ENCODE data around the gene ANKDD1B. TPM values are rescaled to one million over a fixed set of nuclear protein-coding genes. Genes with fewer than 3 reads are reported as not detected.
"Not testable (repeated sequence)": the region's sequence is repeated elsewhere in the genome, so short reads cannot be mapped to it uniquely, and the experiment has no call there.

Gene ANKDD1B
- 0.25 TPM for total RNA-seq (2013)
- polyA plus RNA-seq, result under 1 TPM in 1 of 3 donors, not detected in 2; 0.32 TPM
- 0.14 TPM in 1 of 2 replicates, not detected in the other for polyA minus RNA-seq
- 0.41 to 6.0 (median 1.4) reads per million in 11 experiments for total RNA-seq

GRCh38 chr5:75611311-75612225 is at the start of gene ANKDD1B:
ANKDD1B (plus strand) TSS chr5:75611453; CDS start chr5:75611635, 182 bp downstream.
- peak in 1 of 3 donors; percentile 5 for DNase-seq
- H3K79me2 ChIP-seq (ENCODE audit: insufficient read depth, low read length), result no peaks in the 10 kb centered on the region
- Mint-ChIP-seq H3K27ac (peak within 1 kb of the TSS in 1 of 7 donors; percentile 36), H3K4me3 (peak within 1 kb of the TSS; percentile 81 to 95), H3K4me1 (peaks cover 25% of the 10 kb centered on the region), H3K36me3 (peaks cover 4 to 8% of the 10 kb centered on the region in 2 donors), H3K27me3 (ENCODE audit: low read depth in 3 of 3) (peaks cover 13 to 18% (median 18%) of the 10 kb centered on the region in 3 donors), H3K9me3 (peaks cover 0 to 3% (median 0%) of the 10 kb centered on the region in 7 donors)
- H3K9ac ChIP-seq (ENCODE audit: insufficient read depth, low read length, poor library complexity, severe bottlenecking), result peak within 1 kb of the TSS; percentile 51
- H2AFZ ChIP-seq (ENCODE audit: insufficient read depth, low read depth, low read length, poor library complexity, severe bottlenecking), result peak within 1 kb of the TSS; percentile 38
- H3K4me2 ChIP-seq (replicated peaks; ENCODE audit: extremely low read depth, low read length, poor library complexity, severe bottlenecking), result peak within 1 kb of the TSS; percentile 66
- WGBS (ENCODE audit: insufficient coverage), result 2% methylated on average over 46 of the region's 52 CpGs
- H3K9me3 ChIP-seq (replicated peaks in 1 of 2; ENCODE audit: control insufficient read depth in 1 of 2, insufficient read depth in 1 of 2, low read length in 2 of 2), result no peaks in the 10 kb centered on the region
- no peaks in the 10 kb centered on the region for H3K36me3 ChIP-seq (replicated peaks in 1 of 2; ENCODE audit: control insufficient read depth in 1 of 2, insufficient read depth in 2 of 2, low read length in 2 of 2)
- H3K4me3 ChIP-seq (replicated peaks in 1 of 3; ENCODE audit: low read depth in 2 of 3, low read length in 3 of 3), result peak within 1 kb of the TSS; percentile 21 to 65 (median 30)
- no peaks in the 10 kb centered on the region for H4K20me1 ChIP-seq (ENCODE audit: insufficient read depth, low read length)
- H3K4me1 ChIP-seq (ENCODE audit: control insufficient read depth in 1 of 2, insufficient read depth in 2 of 2, low read length in 2 of 2), result peaks cover 17 to 20% of the 10 kb centered on the region in 2 donors
- H3K27ac ChIP-seq (ENCODE audit: low read depth in 1 of 2, low read length in 2 of 2), result no peak within 1 kb of the TSS
- intact Hi-C loops (cut with micrococcal nuclease), result no loop called here
- TF ChIP-seq, protein P1, sequence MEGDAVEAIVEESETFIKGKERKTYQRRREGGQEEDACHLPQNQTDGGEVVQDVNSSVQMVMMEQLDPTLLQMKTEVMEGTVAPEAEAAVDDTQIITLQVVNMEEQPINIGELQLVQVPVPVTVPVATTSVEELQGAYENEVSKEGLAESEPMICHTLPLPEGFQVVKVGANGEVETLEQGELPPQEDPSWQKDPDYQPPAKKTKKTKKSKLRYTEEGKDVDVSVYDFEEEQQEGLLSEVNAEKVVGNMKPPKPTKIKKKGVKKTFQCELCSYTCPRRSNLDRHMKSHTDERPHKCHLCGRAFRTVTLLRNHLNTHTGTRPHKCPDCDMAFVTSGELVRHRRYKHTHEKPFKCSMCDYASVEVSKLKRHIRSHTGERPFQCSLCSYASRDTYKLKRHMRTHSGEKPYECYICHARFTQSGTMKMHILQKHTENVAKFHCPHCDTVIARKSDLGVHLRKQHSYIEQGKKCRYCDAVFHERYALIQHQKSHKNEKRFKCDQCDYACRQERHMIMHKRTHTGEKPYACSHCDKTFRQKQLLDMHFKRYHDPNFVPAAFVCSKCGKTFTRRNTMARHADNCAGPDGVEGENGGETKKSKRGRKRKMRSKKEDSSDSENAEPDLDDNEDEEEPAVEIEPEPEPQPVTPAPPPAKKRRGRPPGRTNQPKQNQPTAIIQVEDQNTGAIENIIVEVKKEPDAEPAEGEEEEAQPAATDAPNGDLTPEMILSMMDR (IDR thresholded peaks at IDR 0.05), result no peak
- H3K27me3 ChIP-seq (ENCODE audit: control insufficient read depth in 2 of 2, insufficient read depth in 2 of 2, low read length in 2 of 2), result peaks cover 5 to 11% of the 10 kb centered on the region in 2 donors

GRCh38 chr5:75565991-75566709 is 45.1 kb upstream of the ANKDD1B start:
- H3K27ac Mint-ChIP-seq, result peak overlapping the region; percentile 86 to 95 (median 93)

More at GRCh38 chr5:75565991-75566709, 45.1 kb upstream of the ANKDD1B start:
- DNase-seq, result peak in 1 of 3 donors; percentile 21
- H3K4me3 ChIP-seq (replicated peaks in 1 of 3; ENCODE audit: low read depth in 2 of 3, low read length in 3 of 3), result peak overlapping the region in 1 of 3 experiments; percentile 44
- H3K27me3 Mint-ChIP-seq (ENCODE audit: low read depth in 3 of 3); H3K4me3 Mint-ChIP-seq; H4K20me1 ChIP-seq (ENCODE audit: insufficient read depth, low read length); H2AFZ ChIP-seq (ENCODE audit: insufficient read depth, low read depth, low read length, poor library complexity, severe bottlenecking); H3K9me3 ChIP-seq (replicated peaks in 1 of 2; ENCODE audit: control insufficient read depth in 1 of 2, insufficient read depth in 1 of 2, low read length in 2 of 2); H3K27me3 ChIP-seq (ENCODE audit: control insufficient read depth in 2 of 2, insufficient read depth in 2 of 2, low read length in 2 of 2); H3K9ac ChIP-seq (ENCODE audit: insufficient read depth, low read length, poor library complexity, severe bottlenecking): not testable (repeated sequence)
- H3K36me3 ChIP-seq (replicated peaks in 1 of 2; ENCODE audit: control insufficient read depth in 1 of 2, insufficient read depth in 2 of 2, low read length in 2 of 2), result peaks cover 5 to 12% of the 10 kb centered on the region in 2 donors
- peak overlapping the region; percentile 31 for H3K4me2 ChIP-seq (replicated peaks; ENCODE audit: extremely low read depth, low read length, poor library complexity, severe bottlenecking)
- peaks cover 26 to 35% of the 10 kb centered on the region in 2 donors for H3K4me1 ChIP-seq (ENCODE audit: control insufficient read depth in 1 of 2, insufficient read depth in 2 of 2, low read length in 2 of 2)
- H3K27ac ChIP-seq (ENCODE audit: low read depth in 1 of 2, low read length in 2 of 2), result peak overlapping the region; percentile 87 to 90
- peaks cover 35 to 43% of the 10 kb centered on the region in 2 donors for H3K36me3 Mint-ChIP-seq
- intact Hi-C loops (cut with micrococcal nuclease), result loop anchor here in 1 of 2 donors (10.0 kb wide), 1 partner anchor 51 kb away; the partner anchor contains the start of genes CERT1 and POLK
- peaks cover 83% of the 10 kb centered on the region for H3K79me2 ChIP-seq (ENCODE audit: insufficient read depth, low read length)
- 97% methylated on average over 11 of the region's 15 CpGs for WGBS (ENCODE audit: insufficient coverage)
- peaks cover 61% of the 10 kb centered on the region for H3K4me1 Mint-ChIP-seq
- peaks cover 10 to 20% (median 14%) of the 10 kb centered on the region in 7 donors for H3K9me3 Mint-ChIP-seq
